Activated CD4-positive, CD25-positive, alpha-beta regulatory T cell treated with anti-CD3 and anti-CD28 coated beads, Interleukin-2, amount 50 U/mL, for 24 hours (primary cell): ENCODE results near the gene APBA1.

ENCODE experiments used
- ATAC-seq, 2 donors: fragments of 150-1000 bp; cut with Tn5 transposase; one replicate each; pipeline ENCODE4 v1.10.0; 2021; ENCODE audit warnings: mild to moderate bottlenecking in 1 of 2, moderate library complexity in 1 of 2

The APBA1 gene

DNA sequence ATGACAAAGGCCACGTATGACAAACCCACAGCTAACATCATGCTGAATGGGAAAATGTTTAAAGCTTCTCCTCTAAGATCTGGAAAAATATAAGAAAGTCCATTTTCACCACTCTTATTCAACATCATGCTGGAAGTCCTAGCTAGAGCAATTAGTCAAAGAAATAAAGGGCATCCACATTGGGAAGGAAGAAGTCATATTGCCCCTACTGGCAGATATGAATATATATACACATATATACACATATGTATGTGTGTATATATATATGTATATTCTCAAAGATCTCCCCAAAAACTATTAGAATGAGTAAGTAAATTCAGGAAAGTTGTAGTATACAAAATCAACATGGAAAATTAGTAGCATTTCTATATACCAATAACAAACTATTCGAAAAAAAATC lies 17.1 kb downstream of the APBA1 start:
- ATAC-seq, result no peak

DNA sequence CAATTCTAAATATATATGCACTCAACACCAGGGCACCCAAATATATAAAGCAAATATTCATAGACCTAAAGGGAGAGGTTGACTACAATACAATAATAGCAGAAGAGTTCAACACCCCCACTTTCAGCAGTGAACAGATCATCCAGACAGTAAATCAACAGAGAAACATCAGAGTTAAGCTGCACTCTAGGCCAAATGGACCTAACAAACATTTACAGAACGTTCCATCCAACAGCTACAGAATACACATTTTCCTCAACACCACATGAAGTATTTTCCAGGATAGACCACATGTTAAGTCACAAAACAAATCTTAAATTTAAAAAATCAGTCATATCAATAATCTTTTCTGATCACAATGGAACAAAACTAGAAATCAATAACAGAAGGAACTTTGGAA lies 18.9 kb downstream of the APBA1 start:
- no peak for ATAC-seq

DNA sequence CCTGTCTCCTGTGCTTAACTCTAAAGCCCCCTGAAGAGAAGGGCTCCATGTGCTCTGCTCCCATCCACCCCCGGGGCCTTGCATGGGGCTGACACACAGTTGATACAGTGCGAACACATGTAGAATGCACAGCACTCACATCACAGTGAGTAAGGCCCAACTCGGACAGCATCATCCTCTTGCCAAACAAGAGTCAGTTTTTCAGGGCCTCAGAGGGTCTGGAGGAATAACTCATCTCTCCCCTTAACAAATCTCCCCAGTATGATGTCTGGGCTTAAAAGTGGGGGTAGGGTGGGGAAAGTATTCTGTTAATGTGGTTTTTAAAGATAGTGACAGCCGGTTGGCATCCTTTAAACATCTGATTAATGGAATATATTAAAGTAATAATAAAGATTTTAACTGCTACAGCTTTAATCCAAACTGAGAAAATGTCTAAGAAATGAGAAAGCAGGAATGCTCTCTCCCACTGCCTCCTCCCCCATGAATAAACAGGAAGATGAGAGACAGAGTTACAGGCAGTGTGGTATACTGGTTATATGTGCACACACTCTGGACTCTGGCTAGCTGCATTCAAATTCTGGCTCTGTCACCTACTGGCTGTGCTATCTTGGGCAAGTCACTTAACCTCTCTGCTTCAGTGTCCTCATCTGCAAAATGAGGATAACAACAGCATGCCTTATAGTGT lies 22.5 kb downstream of the APBA1 start:
- no peak for ATAC-seq

DNA sequence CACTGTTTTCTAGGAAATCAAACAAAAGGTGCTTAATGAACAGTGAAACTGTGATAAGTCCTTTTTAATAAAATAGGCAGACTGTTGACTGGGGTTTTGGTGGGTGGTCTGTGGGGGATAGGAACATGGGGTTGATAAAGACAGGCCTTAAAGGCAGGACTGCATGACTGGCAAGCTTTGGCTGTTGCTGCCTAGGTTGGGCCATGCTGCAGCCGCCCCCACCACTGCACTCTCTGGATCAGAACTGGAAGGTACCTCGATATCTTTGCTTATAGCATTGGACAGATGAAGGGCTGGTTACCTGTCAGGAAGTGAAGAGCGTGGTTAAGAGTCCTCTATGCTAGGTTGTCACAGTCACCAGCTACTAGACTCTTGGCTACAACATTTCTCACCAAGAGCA lies 24.4 kb downstream of the APBA1 start:
- ATAC-seq, result no peak

DNA sequence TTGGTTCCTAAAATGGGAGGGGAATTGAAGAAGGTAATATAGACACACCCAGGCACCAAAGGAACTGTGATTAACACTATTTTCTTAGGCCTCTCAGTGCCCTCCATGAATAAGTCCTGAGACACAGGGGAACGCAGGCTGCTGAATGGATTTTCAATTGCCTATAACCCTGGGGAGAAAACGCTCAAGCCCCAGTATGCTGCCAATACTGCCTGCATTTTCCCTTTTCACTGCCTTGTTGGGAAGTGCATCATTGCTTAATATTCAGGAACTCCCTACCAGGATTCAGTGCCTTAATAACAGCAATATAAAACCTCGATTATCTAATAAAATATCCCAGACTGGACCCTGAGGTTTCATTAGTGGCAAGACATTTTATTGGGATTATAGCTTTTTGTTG lies 25.4 kb downstream of the APBA1 start:
- no peak for ATAC-seq

DNA sequence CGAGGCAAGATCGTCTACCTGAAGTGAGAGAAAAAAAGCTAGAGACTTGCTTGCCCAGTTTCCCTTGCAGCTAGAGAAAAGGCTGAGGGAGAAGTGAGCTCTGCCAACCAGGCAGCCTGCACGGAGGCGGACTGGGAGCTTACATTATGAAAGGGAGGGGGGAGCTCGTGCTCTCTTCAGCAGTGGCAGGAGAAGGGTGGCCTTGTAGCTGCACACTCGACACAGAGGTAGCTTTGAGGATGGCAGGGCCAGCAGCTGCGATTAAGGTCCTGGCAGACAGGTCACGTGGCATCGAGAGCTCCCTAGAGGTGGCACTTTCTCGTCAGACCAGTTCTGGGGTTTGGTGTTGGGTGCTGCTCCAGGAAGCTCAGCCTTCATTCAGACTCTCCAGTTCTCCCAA lies 26.7 kb downstream of the APBA1 start:
- ATAC-seq, result no peak

DNA sequence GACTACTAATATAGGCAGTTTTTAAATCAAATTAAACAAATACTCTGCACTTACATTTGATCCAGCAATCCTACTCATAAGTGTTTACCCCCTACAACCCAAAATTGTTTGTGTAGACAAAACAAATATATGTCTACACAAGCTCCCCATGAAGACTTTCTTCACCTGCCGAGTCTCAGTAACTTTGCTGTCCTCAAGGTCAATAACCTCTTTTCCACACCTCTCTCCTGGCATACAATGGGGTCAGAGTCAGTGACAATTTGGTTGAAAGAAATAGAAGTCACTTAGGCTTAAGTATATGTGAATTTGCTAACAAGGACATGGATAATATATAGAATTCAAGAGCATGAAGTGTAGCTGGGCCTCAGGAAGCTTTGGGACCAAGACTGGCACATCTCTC lies 29.1 kb downstream of the APBA1 start:
- ATAC-seq, result no peak

DNA sequence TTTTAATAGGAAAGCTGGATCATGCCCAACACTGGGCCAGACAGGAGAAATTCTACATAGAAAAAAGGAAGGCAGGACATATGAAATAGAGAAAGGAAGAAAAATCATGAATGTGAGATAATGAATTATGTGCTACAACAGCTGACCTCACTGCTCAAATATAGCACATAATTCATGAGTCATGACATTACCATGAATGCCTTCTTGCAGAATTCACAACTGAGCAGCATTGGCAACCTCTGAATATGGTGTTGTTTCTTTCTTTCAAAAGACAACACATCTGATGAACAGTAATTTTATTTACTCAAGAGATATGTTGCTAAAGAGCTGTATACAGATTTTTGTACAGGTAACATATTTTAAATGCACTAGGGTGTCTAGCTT lies 34.4 kb downstream of the APBA1 start:
- ATAC-seq, result no peak

DNA sequence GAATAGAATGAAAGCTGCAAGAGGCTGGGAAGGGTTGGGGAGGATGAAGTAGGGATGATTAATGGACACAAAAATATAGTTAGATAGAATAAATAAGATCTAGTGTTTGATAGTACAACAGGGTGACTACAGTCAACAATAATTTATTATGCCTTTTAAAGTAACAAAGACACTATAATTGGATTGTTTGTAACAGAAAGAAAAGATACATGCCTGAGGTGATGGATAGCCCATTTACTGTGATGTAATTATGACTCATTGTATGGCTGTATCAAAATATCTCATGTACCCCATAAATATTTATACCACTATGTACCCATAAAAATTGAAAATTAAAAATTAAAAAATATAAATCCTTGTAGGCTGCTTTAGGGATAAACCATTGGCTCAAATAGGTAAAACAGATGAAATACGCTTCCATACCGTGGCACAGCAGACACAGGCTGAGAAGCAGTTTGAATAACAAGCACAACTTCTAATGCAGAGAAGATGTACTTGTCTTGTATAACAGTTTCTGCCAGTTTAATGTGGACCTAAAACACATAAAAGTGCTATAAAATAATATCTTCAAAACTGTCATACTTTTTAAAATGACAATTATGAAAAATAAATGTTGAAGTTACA lies 34.9 kb downstream of the APBA1 start:
- ATAC-seq, result no peak

DNA sequence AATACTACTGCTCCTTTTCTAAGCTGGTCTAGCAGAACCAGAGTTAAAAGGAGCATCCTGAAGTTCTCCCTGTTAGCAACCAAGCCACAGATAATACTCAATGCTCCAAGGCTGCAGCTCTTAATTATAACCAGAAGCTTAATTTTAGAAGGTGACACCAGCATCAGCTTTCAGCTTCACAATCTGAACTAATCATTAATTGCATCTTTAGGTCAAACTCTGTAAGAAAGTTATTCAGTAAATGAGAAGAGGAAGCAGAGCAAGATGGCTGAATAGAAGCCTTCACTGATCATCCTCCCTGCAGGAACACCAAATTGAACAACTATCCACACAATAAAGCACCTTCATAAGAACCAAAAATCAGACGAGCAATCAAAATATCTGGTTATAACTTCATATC lies 38.5 kb downstream of the APBA1 start:
- no peak for ATAC-seq

DNA sequence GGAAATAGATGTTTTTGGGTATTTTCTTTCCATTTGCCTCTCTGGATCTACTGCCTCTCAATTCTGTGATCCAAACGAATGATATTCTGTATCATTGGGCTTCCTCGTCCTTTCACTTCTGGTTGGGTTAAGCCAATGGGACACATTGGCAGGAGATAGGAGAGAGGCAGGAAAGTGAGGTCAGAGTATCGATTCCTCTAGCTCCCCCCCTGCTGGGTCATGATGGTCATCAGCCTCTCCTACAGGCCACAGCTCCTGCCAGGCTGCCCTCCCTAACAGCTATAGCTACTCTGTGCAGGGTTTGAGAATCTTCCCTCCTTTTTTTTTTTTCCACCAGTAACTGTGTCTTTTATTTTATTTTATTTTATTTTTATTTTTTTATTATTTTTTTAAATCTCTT lies 39.4 kb downstream of the APBA1 start:
- ATAC-seq, result no peak

DNA sequence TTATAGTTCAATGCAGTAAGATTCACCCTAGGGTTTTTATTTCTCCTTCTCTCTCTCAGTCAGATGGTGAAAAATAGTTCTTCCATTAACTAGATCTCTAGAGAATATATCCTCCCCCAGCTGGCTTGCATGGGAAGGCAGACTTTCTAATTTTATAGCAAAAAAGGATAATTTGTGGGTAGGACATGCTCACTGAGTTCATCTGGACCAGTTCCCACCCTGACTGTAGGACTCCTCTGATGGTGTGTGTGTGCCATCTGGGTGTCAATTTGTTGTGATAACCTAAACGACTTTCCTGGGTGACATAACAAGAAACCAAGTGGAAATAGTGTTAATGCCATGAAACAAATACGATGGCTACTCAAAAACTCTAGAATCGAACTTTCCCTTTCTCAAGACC lies 44.9 kb downstream of the APBA1 start:
- no peak for ATAC-seq

DNA sequence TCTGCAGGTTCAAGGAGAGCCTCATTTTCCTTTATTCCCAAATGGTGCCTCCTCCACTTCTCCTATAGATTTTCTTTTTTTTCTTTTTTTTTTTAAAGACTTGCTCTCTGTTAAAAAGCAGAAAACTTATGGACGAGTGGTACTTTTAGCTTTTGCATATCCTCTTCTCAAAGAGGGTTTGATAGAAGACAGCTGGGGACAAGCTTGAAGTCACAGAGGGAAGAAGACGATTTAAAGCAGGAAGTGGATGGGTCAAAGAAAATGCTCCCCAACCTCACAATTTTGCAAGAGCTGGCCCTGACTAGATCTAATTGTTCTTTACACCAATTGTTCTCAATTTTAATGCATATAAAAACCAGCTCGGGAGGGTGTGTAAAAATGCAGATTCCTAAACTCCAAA lies 48.9 kb downstream of the APBA1 start:
- ATAC-seq, result no peak

DNA sequence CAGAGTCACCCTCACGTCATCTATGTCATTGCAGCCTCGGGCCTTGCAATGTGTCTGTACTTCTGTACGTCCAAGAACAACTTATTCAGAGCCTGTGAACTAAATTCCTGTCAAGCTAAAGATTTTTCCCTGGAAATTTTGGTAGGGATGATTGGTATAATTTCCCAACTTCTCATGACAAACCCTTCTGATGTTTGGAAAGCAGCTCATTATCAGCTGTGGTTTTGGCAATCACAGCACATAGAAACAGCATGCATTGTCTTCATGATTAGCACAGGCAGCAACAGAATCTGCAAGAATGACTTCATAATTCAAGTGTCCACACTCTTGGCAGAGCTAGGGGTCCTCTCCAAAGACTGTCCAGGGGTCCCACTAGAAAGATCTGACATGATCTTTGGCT lies 49.5 kb downstream of the APBA1 start:
- ATAC-seq, result no peak

DNA sequence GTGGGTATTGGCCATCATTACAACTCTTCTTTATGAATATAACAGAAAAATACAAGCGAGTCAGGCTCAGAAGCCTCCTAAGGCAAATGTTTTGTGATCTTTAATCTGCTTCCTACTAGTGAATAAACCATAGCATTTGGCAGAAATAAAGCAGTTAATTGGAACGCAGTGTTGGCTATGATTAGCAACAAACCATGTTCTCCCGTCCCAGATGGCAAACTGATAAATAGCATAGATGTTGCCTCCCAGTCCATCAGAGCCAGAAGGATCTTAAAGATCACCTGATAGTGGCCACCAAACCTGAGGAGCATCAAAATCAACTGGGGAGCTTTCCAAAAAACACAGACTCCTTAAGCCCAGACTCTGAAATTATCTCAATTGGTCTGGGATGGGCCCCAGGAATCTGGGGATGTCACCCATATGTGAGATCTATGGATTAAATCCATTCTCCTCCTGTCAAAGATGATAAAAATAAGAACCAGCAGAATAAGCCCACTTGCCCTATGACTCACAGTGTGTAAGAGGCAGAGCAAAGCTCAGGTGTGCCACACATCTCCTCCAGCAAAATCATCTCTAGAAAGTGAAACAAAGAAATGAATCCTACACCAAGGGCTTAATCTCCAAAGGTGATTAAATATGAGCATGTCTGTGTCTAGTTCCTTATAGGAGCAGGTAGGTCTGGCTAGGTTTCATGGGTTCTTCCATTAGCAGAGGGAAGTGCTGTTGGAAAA lies 50.3 kb downstream of the APBA1 start:
- no peak for ATAC-seq

DNA sequence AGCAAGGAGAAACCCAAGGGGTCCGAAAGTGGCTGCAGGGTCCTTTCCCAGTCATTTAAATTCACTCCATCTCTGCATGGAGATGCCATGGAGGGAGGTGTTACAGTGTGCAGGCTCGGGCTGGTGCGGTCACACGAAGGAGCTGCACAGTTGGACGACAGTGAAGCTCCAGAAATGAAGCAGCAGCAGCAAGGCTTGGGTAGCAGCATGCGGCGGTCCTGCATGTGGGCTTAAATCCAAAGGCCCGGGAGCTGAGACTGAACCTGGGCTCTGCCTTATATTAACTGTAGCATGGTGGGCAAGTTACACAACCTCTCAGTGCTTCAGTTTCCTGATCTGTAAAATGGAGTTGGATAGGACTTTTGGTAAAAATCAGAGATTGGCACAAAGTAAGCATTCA lies 51.4 kb downstream of the APBA1 start:
- no peak for ATAC-seq

DNA sequence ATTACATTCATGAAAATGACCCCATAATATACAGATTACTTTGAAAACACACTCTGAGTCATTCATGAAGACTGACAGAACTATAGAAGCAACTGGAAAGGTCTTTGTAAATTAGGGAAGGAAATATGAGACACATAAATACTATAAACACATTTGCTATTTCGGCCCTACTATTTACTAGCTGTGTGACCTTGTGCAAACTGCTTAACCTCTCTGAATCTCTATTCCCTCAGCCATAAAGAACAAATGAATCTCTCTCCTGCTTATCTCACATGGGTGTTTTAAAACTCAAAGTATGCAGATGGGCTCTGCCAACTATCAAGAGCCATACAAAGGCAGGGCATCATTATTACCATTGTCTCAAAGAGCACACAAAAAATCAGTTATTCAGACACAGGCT lies 52.9 kb downstream of the APBA1 start:
- no peak for ATAC-seq

DNA sequence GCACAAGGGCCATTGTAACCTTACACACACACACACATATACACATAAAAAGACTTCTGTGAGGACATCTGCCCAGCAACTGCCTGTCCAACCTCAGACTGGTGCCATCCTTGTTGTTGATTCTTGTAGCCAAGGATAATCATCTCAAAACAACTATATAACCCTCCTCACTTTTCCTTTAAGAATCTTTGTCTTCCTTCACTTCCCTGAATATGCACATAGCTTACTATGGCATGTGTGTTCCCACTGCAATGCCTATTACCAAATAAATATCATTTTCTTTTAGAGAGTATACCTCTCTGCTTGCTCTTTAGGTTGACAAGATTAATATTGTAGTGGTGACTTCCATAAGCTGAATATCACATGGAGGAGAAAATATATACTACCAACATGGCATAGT lies 55.2 kb downstream of the APBA1 start:
- ATAC-seq, result no peak

DNA sequence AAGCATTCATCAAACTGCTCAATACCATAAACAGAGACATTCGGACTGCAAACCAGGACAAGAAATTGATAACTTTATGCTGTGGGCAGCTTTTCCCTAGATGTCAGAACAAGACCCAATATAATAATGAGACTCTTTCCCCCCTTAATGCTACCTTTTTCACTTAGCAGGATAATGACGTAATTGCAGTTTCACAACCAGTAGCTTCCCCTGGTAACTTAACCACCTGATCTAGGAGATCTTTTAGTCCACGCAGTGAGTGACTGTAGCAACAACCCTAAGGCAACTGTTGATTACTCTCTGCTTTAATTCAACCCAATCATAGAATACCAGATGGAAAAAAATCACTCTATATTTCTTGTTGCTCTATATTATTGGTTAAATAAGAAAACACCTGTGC lies 56.3 kb downstream of the APBA1 start:
- ATAC-seq, result no peak

DNA sequence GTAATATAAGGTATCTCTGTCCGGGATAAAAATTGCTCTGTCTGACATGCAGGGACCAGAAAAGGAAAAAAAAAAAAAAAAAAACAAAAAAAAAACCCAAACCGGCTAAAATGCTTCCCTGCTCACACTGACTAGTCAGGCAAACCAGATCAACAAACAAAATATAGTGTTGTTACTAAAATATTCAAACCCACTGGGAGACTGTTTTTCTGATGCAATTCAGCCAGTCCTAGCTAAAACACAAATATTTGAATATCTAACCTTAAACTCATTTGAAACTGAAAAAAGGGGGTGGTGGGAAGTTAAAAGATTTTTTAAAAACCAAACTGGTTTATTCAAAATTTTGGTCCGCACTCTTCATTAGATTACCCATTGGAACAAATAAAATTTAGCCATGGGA lies 61.0 kb downstream of the APBA1 start:
- no peak for ATAC-seq

DNA sequence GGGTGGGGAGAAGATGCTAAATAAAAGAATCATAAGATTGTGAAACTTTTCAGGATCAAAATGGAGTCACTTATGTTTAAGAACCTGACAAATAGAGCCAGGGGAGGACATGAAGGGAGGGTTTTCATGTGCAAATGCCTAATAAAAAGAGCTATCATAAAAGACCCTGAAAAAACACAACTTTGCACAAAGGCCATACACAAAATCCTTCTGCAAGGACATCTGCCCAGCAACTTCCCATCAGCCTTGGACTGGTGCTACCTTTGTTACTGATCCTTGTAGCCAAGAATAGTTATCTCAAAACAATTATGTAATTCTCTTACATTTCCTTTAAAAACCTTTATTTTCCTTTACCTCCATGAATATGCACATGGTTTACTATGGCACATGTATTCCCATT lies 63.0 kb downstream of the APBA1 start:
- ATAC-seq, result no peak

DNA sequence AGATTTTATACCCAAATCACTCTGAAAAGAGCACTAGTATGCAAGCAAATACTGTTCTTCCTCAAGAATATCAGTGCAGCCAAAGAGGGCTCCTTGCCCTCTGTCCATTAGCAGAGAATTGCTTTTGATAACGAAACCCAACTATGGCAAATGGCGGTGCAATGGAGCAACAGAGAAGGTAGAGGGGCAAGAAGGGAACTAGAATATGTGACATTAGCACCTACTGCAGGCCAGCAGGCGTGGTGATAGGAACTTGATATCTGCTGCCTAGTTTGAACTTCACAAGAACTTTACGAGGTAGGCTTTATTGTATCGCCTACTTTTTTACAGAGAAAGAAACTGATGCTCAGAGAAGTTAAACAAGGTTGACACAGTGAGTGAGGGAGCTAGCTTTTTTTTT lies 66.1 kb downstream of the APBA1 start:
- ATAC-seq, result no peak

DNA sequence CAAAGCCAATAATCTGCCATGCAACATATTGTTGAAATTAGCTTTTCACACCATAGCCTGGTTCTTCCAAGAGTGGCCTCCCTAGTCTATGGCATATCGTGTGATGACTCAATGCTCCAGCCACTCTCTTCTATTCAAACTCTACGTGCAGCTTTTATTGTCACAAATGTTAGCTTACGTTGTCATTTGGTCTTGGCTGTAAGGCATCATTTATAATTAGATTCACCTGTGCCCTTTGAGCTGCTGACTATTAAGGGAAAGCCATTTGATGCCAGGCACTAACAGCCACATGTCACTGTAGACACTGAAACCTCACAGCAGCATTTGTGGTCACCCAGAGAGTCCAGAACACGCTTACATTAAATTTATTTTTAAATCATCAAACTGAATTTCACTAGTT lies 66.8 kb downstream of the APBA1 start:
- no peak for ATAC-seq

DNA sequence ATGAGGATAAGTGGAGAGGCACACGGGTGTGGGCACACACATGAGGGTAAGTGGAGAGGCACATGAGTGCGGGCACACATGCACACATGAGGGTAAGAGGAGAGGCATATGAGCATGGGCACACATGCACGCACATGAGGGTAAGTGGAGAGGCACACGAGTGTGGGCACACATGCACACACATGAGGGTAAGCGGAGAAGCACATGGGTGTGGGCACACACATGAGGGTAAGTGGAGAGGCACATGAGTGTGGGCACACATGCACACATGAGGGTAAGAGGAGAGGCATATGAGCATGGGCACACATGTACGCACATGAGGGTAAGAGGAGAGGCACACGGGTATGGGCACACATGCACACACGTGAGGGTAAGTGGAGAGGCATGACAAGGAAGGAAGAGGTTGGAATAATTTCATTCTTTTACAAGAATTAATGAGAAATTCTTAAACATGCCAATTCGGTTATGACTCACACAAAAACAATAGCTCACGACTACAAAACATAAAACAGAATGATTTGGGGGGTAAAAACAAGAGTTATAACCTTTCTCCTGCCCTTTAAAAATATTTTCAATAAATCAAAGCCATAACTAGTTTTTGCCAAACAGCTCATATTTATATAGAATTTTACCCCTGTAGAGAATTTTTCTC lies 67.5 kb downstream of the APBA1 start:
- no peak for ATAC-seq
